Effector memory CD4-positive, alpha-beta T cell (primary cell): ENCODE data around the gene MYH11.
"Not testable (repeated sequence)": the region's sequence is repeated elsewhere in the genome, so short reads cannot be mapped to it uniquely, and the experiment has no call there.

Source experiments
- DNase-seq, 3 donors: peaks; one replicate each; pipeline ENCODE4 v3.0.0-alpha.2; 2020
- H3K27ac ChIP-seq: 2 replicates; pipeline ENCODE4 v1.7.0; 2013; ENCODE audit warnings: mild to moderate bottlenecking, low read length, moderate library complexity; ENCODE audit not compliant: insufficient read depth, poor library complexity, severe bottlenecking
- H3K27me3 ChIP-seq: replicated peaks from 2 replicates; pipeline ENCODE4 v1.7.0; 2013; ENCODE audit warnings: mild to moderate bottlenecking, low read length; ENCODE audit not compliant: insufficient read depth, control insufficient read depth, poor library complexity, severe bottlenecking
- H3K36me3 ChIP-seq: 2 replicates; pipeline ENCODE4 v1.7.0; 2013; ENCODE audit warnings: mild to moderate bottlenecking, low read length, moderate library complexity; ENCODE audit not compliant: control insufficient read depth, insufficient read depth
- H3K4me1 ChIP-seq: 2 replicates; pipeline ENCODE4 v1.7.0; 2013; ENCODE audit warnings: low read length, mild to moderate bottlenecking; ENCODE audit not compliant: control insufficient read depth, insufficient read depth, poor library complexity, severe bottlenecking
- H3K4me3 ChIP-seq: 2 replicates; pipeline ENCODE4 v1.7.0; 2013; ENCODE audit warnings: low read length, low read depth, mild to moderate bottlenecking; ENCODE audit not compliant: insufficient read depth, poor library complexity, severe bottlenecking
- H3K9me3 ChIP-seq: 2 replicates; pipeline ENCODE4 v1.7.0; 2013; ENCODE audit warnings: mild to moderate bottlenecking, low read length, moderate library complexity; ENCODE audit not compliant: control insufficient read depth

MYH11 gene

GRCh38 chr16:15701367-15701766, 155.5 kb downstream of the MYH11 start:
- H3K36me3 ChIP-seq: peaks cover 63% of the 10 kb centered on the region
- H3K9me3 ChIP-seq: no peaks in the 10 kb centered on the region
- DNase-seq: no peak
- H3K4me1 ChIP-seq: no peaks in the 10 kb centered on the region
- H3K27me3 ChIP-seq: no peaks in the 10 kb centered on the region
- H3K4me3 ChIP-seq: no peak overlapping the region
- H3K27ac ChIP-seq: no peak overlapping the region

GRCh38 chr16:15699819-15700218, 157.0 kb downstream of the MYH11 start:
- Histone ChIP-seq H3K9me3 (no peaks in the 10 kb centered on the region), H3K4me3 (no peak overlapping the region), H3K27ac (no peak overlapping the region), H3K4me1 (no peaks in the 10 kb centered on the region), H3K27me3 (no peaks in the 10 kb centered on the region), H3K36me3 (peaks cover 70% of the 10 kb centered on the region)
- DNase-seq: no peak

GRCh38 chr16:15694499-15694898, 162.3 kb downstream of the MYH11 start:
- Histone ChIP-seq H3K27me3 (no peaks in the 10 kb centered on the region), H3K4me1 (no peaks in the 10 kb centered on the region), H3K4me3 (no peak overlapping the region), H3K27ac (no peak overlapping the region), H3K36me3 (peaks cover 86% of the 10 kb centered on the region), H3K9me3 (no peaks in the 10 kb centered on the region)
- DNase-seq: no peak

- not testable (repeated sequence) for H3K9me3 ChIP-seq, H3K4me1 ChIP-seq, H3K4me3 ChIP-seq, H3K27ac ChIP-seq, H3K27me3 ChIP-seq, DNase-seq
- H3K36me3 ChIP-seq: peaks cover 84% of the 10 kb centered on the region
These were observed 164.3 kb downstream of the MYH11 start for GRCh38 chr16:15692508-15692907.

- H3K36me3 ChIP-seq: peaks cover 84% of the 10 kb centered on the region
- no peaks in the 10 kb centered on the region for H3K4me1 ChIP-seq
- no peak for DNase-seq
- H3K27me3 ChIP-seq: no peaks in the 10 kb centered on the region
- H3K9me3 ChIP-seq: no peaks in the 10 kb centered on the region
- H3K27ac ChIP-seq: no peak overlapping the region
- no peak overlapping the region for H3K4me3 ChIP-seq
These were observed 165.8 kb downstream of the MYH11 start for GRCh38 chr16:15691046-15691445.

- H3K9me3 ChIP-seq: no peaks in the 10 kb centered on the region
- no peaks in the 10 kb centered on the region for H3K27me3 ChIP-seq
- no peak for DNase-seq
- no peak overlapping the region for H3K4me3 ChIP-seq
- H3K36me3 ChIP-seq: peaks cover 86% of the 10 kb centered on the region
- no peaks in the 10 kb centered on the region for H3K4me1 ChIP-seq
- no peak overlapping the region for H3K27ac ChIP-seq
These were observed 166.5 kb downstream of the MYH11 start for GRCh38 chr16:15690296-15690695.

- H3K9me3 ChIP-seq: no peaks in the 10 kb centered on the region
- H3K36me3 ChIP-seq: peaks cover 77% of the 10 kb centered on the region
- no peak overlapping the region for H3K27ac ChIP-seq
- DNase-seq: no peak
- no peaks in the 10 kb centered on the region for H3K4me1 ChIP-seq
- no peak overlapping the region for H3K4me3 ChIP-seq
- no peaks in the 10 kb centered on the region for H3K27me3 ChIP-seq
These were observed 167.5 kb downstream of the MYH11 start for GRCh38 chr16:15689290-15689689.

- Histone ChIP-seq H3K27ac (no peak overlapping the region), H3K27me3 (no peaks in the 10 kb centered on the region), H3K36me3 (peaks cover 64% of the 10 kb centered on the region), H3K9me3 (no peaks in the 10 kb centered on the region), H3K4me3 (no peak overlapping the region), H3K4me1 (no peaks in the 10 kb centered on the region)
- DNase-seq: no peak
These were observed 170.5 kb downstream of the MYH11 start for GRCh38 chr16:15686287-15686686.

- no peaks in the 10 kb centered on the region for H3K27me3 ChIP-seq
- H3K4me1 ChIP-seq: no peaks in the 10 kb centered on the region
- DNase-seq: peak in 1 of 3 donors; percentile 17
- peaks cover 58% of the 10 kb centered on the region for H3K36me3 ChIP-seq
- no peaks in the 10 kb centered on the region for H3K9me3 ChIP-seq
- no peak overlapping the region for H3K27ac ChIP-seq
- no peak overlapping the region for H3K4me3 ChIP-seq
These were observed 174.7 kb downstream of the MYH11 start for GRCh38 chr16:15682105-15682570.

- Histone ChIP-seq H3K4me1 (peaks cover 19% of the 10 kb centered on the region), H3K9me3 (no peaks in the 10 kb centered on the region), H3K27ac (no peak overlapping the region), H3K27me3 (no peaks in the 10 kb centered on the region), H3K36me3 (peaks cover 36% of the 10 kb centered on the region), H3K4me3 (no peak overlapping the region)
- no peak for DNase-seq
These were observed 179.4 kb downstream of the MYH11 start for GRCh38 chr16:15677447-15677846.

- Histone ChIP-seq H3K4me3 (no peak overlapping the region), H3K27ac (peak overlapping the region; percentile 18), H3K27me3 (no peaks in the 10 kb centered on the region), H3K36me3 (peaks cover 36% of the 10 kb centered on the region), H3K9me3 (no peaks in the 10 kb centered on the region), H3K4me1 (peaks cover 28% of the 10 kb centered on the region)
- DNase-seq: no peak
These were observed 180.3 kb downstream of the MYH11 start for GRCh38 chr16:15676506-15676905.
